Left renal cortex interstitium (tissue), 4 donors: ENCODE measurements around the gene PCDH9. TPM values are rescaled to one million over a fixed set of nuclear protein-coding genes. Genes with fewer than 3 reads are reported as not detected.

Experiments
- DNase-seq, 4 donors: peaks; one replicate each; pipeline ENCODE4 v3.0.0-alpha.2; 2013; ENCODE audit warnings: low read depth in 4 of 4, low spot score in 2 of 4, missing footprints in 1 of 4
- polyA plus RNA-seq, 4 donors: library from polyadenylated mRNA; unstranded; fragments of 120-200 nt; gene quantifications; one replicate each; pipeline ENCODE4 v1.2.1, GENCODE V29; 2013; ENCODE audit not compliant: insufficient read length in 4 of 4

PCDH9 gene
- polyA plus RNA-seq, 4 donors: 12.9 to 16.1 (median 13.7) TPM

- no peak for DNase-seq
Measured at GRCh38 chr13:66859934-66860877, 369.9 kb downstream of the PCDH9 start.

GRCh38 chr13:66859078-66859477 is 371.1 kb downstream of the PCDH9 start:
- DNase-seq: no peak

- DNase-seq: no peak
Measured at GRCh38 chr13:66858163-66858562, 372.0 kb downstream of the PCDH9 start.

- DNase-seq: no peak
Measured at GRCh38 chr13:66855131-66855530, 375.0 kb downstream of the PCDH9 start.

- DNase-seq: no peak
Measured at GRCh38 chr13:66853564-66853963, 376.6 kb downstream of the PCDH9 start.

GRCh38 chr13:66849706-66850105 is 380.4 kb downstream of the PCDH9 start:
- DNase-seq: no peak

GRCh38 chr13:66847541-66847940 is 382.6 kb downstream of the PCDH9 start:
- DNase-seq: no peak

GRCh38 chr13:66845393-66845792 is 384.7 kb downstream of the PCDH9 start:
- DNase-seq: no peak

GRCh38 chr13:66844933-66845332 is 385.2 kb downstream of the PCDH9 start:
- no peak for DNase-seq

- no peak for DNase-seq
Measured at GRCh38 chr13:66842766-66843165, 387.4 kb downstream of the PCDH9 start.

GRCh38 chr13:66840621-66841020 is 389.5 kb downstream of the PCDH9 start:
- no peak for DNase-seq

- DNase-seq: no peak
Measured at GRCh38 chr13:66837246-66837645, 392.9 kb downstream of the PCDH9 start.

- peak; percentile 64 to 80 (median 68) for DNase-seq
Measured at GRCh38 chr13:66835040-66835628, 395.0 kb downstream of the PCDH9 start.

GRCh38 chr13:66830940-66831716 is 399.0 kb downstream of the PCDH9 start:
- DNase-seq: no peak

- DNase-seq: no peak
Measured at GRCh38 chr13:66829803-66830202, 400.3 kb downstream of the PCDH9 start.

GRCh38 chr13:66826398-66826797 is 403.7 kb downstream of the PCDH9 start:
- no peak for DNase-seq

- DNase-seq: no peak
Measured at GRCh38 chr13:66821551-66821950, 408.6 kb downstream of the PCDH9 start.

GRCh38 chr13:66811455-66811854 is 418.7 kb downstream of the PCDH9 start:
- no peak for DNase-seq

GRCh38 chr13:66809485-66809884 is 420.7 kb downstream of the PCDH9 start:
- peak in 2 of 4 donors; percentile 13 to 21 for DNase-seq

GRCh38 chr13:66807251-66807650 is 422.9 kb downstream of the PCDH9 start:
- no peak for DNase-seq

GRCh38 chr13:66805657-66806056 is 424.5 kb downstream of the PCDH9 start:
- no peak for DNase-seq
